Measurements from ENCODE around the gene GNG14.
A peak's percentile ranks its signal among the peaks of the same experiment; 100 is the strongest.
"Not testable (repeated sequence)": the region's sequence is repeated elsewhere in the genome, so short reads cannot be mapped to it uniquely, and the experiment has no call there.

Gene GNG14

GRCh38 chr19:12695096-12695495 lies 7.3 kb downstream of the GNG14 start:
- no peak overlapping the region for H3K4me3 ChIP-seq (ENCODE audit: control insufficient read depth, low read depth, low read length)
- no peak for DNase-seq (ENCODE audit: low read depth)
- TF ChIP-seq CTCF (conservative IDR thresholded peaks at IDR 0.05; ENCODE audit: control insufficient read depth, insufficient read depth, low read depth, low read length): no peak

DNA sequence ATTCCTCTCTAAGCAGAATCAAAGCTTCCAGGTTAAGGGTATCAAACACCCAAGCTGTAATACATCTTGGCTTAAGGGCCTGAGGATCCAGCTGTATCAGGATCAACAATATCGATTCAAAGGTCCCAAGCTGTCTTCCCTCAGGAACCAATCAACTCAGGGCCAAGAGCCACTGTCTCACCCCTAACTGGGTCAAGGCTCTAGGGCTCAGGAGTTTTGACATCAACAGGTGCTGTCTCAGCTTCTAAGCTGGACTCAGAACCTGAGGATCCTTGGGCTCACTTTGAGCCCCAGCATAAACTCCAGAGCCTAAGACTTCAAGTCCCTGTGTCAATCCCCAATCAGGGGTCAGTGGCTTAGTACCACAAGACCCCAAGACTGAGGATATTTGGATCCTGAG lies 7.7 kb downstream of the GNG14 start:
- DNase-seq (ENCODE audit: low read depth): no peak
- H3K4me3 ChIP-seq (ENCODE audit: control insufficient read depth, low read depth, low read length): peak overlapping the region; percentile 80
- TF ChIP-seq CTCF (conservative IDR thresholded peaks at IDR 0.05; ENCODE audit: control insufficient read depth, insufficient read depth, low read depth, low read length): no peak

GRCh38 chr19:12695997-12696365 lies 8.2 kb downstream of the GNG14 start:
- no peak for TF ChIP-seq CTCF (conservative IDR thresholded peaks at IDR 0.05; ENCODE audit: control insufficient read depth, insufficient read depth, low read depth, low read length)
- H3K4me3 ChIP-seq (ENCODE audit: control insufficient read depth, low read depth, low read length): peak overlapping the region; percentile 80
- DNase-seq (ENCODE audit: low read depth): no peak

- DNase-seq (ENCODE audit: low read depth): peak; percentile 95
- H3K4me3 ChIP-seq (ENCODE audit: control insufficient read depth, low read depth, low read length): peak within 1 kb of the TSS; percentile 80
- TF ChIP-seq CTCF (conservative IDR thresholded peaks at IDR 0.05; ENCODE audit: control insufficient read depth, insufficient read depth, low read depth, low read length): no peak
These were observed 8.9 kb downstream of the GNG14 start, which contains the start of gene FBXW9 for GRCh38 chr19:12696366-12697335. Gene FBXW9, minus strand, starts transcription at chr19:12696631. Its CDS starts 50 bp downstream, at chr19:12696581.

GRCh38 chr19:12697425-12697824 lies 9.6 kb downstream of the GNG14 start:
- H3K4me3 ChIP-seq (ENCODE audit: control insufficient read depth, low read depth, low read length); DNase-seq (ENCODE audit: low read depth): not testable (repeated sequence)

- TF ChIP-seq CTCF (conservative IDR thresholded peaks at IDR 0.05; ENCODE audit: control insufficient read depth, insufficient read depth, low read depth, low read length): no peak
- no peak for DNase-seq (ENCODE audit: low read depth)
- H3K4me3 ChIP-seq (ENCODE audit: control insufficient read depth, low read depth, low read length): no peak overlapping the region
These were observed 10.3 kb downstream of the GNG14 start for GRCh38 chr19:12698138-12698537.

- no peak overlapping the region for H3K4me3 ChIP-seq (ENCODE audit: control insufficient read depth, low read depth, low read length)
- no peak for DNase-seq (ENCODE audit: low read depth)
These were observed 13.9 kb downstream of the GNG14 start for GRCh38 chr19:12701596-12702282.

More at GRCh38 chr19:12701596-12702282, 13.9 kb downstream of the GNG14 start:
- no peak for TF ChIP-seq CTCF (conservative IDR thresholded peaks at IDR 0.05; ENCODE audit: control insufficient read depth, insufficient read depth, low read depth, low read length)
